Stimulated activated CD4-positive, alpha-beta T cell treated with anti-CD3 and anti-CD28 coated beads, Interleukin-12 subunit alpha, Interleukin-12 subunit beta, amount 100 ng/mL, for 4 hours (primary cell): Measurements from ENCODE around the gene GRK2.
"Not testable (repeated sequence)": the region's sequence is repeated elsewhere in the genome, so short reads cannot be mapped to it uniquely, and the experiment has no call there.

Source experiments
- DNase-seq: peaks from one replicate; pipeline ENCODE4 v3.0.0-alpha.2; 2020

GRK2 gene

DNA sequence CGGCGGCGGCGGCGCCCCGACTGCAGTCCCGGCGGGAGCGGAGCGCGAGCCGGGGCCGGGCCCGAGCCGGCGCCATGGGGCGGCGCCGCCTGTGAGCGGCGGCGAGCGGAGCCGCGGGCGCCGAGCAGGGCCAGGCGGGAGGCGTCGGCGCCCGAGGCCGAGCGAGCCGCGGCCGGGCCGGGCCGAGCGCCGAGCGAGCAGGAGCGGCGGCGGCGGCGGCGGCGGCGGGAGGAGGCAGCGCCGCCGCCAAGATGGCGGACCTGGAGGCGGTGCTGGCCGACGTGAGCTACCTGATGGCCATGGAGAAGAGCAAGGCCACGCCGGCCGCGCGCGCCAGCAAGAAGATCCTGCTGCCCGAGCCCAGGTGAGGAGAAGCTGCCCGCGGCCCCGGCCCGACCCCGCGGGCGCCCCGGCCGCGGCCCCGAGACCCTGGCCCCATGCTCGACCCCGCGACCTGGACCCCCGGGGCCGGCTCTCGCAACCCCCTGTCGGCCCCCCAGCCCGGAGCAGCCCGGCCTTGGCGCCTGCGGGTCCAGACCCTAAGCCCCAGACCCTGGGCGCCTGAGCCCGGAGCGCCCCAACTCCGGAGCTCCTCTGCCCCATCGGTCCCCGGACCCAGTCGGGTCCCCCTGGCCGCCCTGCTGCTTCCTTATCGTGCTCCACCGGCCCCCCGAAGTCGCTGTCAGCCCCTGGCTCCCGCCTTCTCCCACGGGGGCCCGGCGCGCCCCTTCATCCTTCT, at the start of gene GRK2:
Gene GRK2, plus strand, starts transcription at position 25 of the 739 bp plus-strand sequence. Its CDS starts 227 bp downstream, at position 252.
- DNase-seq: no peak

DNA sequence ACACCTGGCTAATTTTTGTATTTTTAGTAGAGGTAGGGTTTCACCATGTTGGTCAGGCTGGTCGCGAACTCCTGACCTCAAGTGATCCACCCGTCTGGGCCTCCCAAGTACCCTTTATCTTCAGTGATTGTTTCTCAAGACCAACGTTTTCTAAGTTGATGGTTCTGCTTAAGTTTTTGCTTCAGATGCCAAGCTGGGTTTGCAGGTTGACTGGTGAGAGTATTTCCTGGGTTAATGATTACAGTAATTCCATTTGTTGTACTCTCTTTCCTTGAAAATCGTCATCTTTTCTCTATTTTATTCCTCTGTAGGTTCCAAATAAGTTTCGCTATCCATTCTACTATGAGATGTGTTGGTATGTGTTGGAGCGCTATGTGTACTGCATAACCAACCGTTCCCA, 38.5 kb upstream of the GRK2 start:
- no peak for DNase-seq

DNA sequence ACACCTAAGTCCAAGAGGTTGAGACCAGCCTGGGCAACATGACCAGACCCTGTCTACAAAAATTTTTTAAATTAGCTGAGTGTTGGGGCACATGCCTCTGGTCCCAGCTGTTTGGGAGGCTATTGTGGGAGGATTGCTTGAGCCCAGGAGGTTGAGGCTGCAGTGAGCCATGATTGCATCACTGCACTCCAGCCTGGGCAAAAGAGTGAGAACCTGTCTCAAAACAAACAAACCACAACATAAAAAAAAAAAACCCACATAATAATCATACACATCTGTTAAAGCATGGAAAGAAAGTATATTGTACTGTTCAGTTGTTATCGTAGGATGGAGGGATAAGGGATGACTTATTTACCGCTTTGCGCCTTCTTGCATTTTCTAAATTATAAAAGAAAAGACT, 35.9 kb upstream of the GRK2 start:
- DNase-seq: no peak

DNA sequence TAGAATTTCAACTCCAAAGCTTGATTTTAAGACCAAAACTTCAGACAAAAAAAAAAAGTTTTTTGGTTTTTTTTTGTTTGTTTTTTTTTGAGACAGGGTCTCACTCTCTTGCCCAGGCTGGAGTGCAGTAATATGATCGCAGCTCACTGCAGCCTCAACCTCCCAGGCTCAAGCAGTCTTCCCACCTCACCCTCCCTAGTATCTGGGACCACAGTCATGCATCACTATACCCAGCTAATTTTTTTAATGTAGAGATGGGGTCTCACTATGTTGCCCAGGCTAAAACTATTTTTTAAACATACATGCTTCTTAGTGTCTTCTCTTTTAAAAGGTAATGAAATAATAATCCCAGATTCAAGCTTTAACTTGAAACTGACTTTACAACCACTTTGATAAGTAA, 35.4 kb upstream of the GRK2 start:
- no peak for DNase-seq

DNA sequence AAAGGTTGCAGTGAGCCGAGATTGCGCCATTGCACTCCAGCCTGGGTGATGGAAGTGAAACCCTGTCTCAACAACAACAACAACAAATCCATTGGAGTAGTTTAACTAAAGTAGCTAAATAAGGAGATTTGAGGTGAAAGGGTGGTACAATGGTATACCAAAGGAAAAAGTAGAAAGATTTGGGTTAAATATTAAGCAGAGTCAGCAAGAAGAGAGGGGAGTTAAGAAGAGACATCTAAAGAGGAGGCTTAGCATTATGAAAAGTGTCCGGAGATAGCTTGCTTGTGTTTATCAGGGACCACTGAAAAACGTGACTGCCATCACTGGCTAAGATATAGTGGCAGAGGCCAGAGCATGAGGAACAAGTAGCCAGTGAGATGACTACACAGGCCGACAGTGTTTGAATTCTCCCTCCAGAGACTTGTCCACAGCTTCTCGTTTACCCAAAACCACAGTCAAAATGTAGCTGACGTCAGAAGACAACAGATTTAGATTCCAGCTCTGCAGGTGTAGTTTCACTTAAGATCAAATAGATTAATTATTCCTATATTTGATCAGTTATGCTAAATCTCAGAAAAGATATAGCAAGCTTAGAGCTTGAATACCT, 32.6 kb upstream of the GRK2 start:
- no peak for DNase-seq

DNA sequence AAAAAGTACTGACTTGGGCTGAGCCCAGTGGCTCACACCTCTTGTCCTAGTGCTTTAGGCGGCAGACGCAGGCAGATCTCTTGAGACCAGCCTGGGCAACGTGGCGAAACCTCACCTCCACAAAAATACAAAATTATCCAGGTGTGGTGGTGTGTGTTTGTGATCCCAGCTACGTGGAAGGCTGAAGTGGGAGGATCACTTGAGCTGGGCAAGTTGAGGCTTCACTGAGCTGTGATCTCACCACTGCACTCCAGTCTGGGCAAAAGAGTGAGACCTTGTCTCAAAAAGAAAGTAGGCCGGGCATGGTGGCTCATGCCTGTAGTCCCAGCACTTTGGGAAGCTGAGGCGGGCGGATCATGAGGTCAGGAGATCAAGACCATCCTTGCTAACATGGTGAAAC, 31.7 kb upstream of the GRK2 start:
- DNase-seq: not testable (repeated sequence)

DNA sequence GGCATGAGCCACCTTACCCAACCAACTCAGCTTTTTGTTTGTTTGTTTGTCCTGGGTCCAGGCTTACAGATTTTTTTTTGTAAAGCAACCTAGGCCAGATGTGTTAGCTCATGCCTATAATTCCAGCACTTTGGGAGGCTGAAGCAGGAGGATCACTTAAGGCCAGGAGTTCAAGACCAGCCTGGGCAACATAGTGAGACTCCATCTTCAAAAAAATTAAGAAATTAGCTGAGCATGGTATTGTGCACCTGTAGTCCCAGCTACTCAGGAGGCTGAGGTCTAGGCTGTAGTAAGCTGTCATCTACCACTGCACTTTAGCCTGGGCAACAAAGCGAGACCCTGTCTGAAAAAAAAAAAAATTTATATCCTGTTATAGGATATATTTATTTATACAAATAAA, 28.7 kb upstream of the GRK2 start:
- DNase-seq: no peak

DNA sequence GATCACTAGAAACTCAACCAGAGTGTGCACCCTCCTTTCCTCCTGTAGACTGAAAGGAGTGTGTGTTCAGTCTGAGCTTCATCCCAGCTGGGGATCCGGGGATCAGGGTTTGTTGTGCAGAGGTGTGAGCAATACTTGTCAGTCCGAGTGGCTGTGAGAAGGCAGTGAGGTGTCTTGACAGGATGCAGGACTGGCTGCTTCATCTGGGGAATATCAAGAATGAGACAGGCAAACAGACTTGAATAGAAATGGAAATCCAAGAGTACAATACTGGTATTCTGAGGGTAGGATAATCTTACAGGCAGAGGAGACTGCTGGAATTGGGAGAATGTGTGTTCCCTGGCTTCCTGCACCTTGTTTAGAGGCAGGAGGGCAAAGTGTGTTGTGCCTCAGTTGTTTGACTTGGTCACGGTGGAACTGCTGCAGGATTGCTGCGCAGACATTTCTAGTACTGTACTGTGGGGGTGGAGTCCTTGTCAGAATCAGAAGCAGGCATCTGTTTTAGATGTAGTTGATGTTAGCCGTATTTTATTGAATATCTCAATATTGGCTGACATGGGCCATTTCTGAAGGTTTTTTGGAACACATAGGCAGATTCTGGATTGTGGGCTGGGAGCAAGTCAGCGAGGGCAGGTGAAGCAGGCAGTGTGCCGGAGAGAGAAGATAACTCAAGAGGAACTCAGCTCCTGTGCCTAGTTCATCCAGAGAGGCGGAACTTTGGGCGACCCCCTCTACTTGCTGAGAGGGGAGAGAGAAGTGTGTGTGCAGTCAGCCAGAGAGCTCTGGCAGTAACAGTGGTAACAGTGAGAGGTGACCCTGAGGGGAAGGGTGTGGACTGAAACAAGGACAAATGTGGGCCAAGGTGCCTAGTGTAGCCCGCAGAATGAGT, 27.1 kb upstream of the GRK2 start:
- DNase-seq: no peak

DNA sequence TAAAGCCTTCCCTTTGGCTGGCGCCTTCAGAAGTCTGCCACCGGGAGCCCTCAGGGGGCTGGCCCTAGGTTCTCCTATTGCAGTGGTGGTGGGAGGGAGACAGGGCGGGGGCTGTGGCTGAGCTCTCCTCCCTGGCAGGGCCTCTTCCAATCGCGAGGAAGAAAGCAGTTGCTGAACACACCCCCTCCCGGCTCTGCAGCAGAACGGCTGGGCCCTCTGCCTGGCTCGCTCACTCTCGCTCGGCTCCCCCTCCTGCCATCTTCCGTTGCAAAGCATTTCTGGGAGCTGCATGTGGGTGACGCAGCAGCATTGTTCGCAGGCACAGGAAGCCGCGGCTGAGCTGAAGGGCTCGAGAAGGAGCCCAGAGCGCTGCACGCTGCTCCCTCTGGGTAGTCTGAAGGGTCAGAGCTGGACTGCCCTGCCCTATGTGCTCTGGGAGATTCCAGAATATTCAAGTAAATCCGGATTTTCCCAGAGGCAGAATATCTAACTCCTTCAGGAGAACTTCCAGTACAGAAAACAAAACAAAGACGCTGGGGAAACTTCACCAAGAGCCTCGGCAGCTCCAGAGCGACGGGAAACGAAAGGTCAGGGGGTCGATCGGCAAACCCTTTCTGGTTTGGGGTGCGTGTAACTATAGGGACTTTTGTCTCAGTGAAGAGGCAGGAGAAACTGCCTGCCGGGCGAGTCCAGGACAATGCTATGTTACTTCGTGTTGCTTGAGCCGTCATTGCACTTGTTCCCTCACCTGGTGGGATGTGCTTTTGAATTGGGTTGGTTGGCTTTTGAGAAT, 26.3 kb upstream of the GRK2 start:
- peak; percentile 89 for DNase-seq

DNA sequence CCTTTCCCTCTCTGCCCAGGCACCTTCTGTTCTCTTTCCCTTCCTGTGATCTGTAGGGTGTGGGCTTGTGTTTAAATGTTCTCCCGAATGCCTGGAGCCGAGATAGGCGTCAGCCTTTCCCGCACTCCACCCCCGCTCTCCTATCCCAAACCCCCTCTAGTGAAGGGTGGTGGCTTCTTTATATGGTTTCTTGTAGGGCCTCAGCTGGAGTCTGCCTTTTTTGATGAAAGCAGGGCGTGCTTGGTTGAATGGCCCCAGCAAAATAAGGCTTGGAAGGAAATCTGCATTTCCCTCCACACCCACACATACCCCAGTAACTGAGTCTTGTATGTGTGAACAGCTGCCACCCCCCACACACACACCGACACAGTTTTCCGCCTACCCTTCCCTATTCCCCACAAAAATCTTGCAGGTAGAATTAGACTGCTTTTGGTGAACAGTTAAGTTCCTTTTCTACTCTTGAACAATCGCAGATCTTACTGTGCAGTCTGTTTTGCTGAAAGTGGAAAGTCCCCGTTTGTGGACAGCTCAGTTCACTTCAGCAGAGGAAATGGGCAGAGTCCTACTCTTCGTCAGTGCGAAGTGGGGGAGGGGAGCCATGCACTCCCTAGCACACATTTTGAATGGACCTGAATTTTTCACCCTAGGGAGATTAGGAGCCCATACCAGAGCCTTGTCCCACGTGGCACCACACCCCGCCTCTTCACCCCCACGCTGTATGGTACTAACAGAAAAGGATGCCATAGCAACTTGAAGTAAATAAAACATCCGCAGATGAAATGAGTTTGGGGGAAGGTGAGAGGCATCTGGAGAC, 25.5 kb upstream of the GRK2 start:
- DNase-seq: peak; percentile 64

DNA sequence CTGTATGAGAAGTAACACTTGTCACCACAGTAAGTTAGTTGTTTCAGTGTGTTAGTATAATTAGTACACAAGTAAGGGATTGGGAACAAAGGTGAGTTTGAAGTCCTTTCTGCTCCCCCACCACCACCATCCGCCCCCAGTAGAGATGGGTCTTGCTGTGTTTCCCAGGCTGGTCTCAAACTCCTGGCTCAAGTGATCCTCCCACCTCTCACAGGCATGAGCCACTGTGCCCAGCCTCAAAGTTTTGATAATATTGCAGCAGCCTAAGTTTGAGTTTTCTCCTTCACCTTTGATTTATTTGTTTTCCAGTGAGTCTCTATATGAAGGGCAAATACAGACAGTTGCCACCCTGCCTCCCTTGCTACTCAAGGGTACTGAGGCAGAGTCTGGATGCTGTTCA, 23.7 kb upstream of the GRK2 start:
- no peak for DNase-seq

DNA sequence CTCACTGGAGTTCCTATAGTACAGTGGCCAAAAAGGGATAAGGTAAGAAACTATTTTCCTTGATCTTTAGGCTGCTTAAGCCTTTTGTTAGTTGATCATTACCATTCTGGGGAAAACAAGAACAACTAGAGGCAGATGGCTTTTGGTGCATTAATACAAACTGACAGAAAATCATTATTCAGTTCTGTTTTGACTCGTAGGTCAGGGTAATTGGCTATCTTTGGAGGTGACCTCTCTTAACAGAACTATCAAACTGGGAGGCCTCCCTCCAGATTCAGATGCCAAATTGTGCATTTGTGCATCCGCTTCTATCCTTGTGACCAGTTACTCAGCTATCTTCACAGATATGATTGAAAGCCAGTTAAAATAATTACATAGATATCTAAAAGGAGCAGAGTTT, 23.2 kb upstream of the GRK2 start:
- DNase-seq: no peak

DNA sequence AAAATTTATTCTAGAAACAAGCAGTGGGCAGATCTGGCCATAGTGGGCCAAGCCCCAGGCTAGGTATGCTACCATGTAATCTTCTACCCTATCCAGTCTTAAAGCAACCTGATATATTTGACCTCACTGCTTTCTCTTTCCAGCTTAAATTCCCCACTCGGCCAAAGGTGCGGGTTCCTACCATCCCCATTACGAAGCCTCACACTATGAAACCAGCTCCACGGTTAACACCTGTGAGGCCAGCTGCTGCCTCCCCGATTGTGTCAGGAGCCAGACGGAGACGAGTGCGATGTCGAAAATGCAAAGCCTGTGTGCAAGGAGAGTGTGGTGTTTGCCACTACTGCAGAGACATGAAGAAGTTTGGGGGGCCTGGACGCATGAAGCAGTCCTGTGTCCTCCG, 21.2 kb upstream of the GRK2 start:
- DNase-seq: no peak

DNA sequence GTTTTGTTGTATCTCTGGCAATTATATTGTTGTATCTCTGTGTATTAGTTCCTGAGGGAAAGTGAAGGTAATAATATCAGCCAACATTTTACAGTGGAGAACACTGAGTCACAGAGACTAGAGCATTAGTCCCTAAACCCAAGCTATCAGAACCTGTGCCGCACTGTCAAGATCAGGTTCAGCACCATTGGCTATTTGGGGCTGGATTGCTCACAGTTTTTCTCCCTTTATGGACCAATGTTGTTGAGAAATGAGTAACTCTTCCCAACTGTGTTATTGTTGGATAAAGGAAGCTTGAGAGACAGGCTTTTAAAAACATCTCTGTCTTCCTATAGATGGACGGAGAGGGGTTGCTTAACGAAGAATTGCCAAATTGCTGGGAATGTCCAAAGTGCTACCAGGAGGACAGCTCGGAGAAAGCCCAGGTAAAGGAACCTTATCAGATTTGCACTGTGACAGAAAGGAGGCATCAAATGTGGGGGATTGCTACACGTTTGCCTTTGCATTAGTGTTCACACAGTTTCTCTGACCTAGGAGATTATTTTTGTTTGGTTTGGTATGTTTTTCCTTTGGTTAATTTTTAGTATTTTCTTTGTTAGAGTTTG, 18.2 kb upstream of the GRK2 start:
- DNase-seq: no peak

DNA sequence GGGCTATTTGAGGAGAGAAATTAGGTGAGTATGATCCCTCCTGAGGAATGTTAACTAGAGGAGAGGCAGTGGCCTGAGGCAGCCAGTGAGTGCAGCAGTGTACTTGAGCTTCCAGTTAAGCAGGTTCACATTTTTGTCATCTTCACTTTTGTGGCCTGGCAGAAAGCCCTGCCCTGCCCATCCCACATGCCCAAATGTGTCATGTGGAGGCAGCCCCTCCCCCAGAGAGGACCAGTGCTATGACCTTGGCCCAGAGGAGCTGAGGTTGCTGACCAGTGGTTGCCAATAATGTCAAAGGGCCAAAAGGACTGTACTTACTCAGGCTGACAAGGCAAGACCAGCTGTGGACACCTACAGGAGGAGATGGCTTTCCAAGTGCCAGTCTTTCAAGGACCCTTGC, 17.6 kb upstream of the GRK2 start:
- DNase-seq: no peak

DNA sequence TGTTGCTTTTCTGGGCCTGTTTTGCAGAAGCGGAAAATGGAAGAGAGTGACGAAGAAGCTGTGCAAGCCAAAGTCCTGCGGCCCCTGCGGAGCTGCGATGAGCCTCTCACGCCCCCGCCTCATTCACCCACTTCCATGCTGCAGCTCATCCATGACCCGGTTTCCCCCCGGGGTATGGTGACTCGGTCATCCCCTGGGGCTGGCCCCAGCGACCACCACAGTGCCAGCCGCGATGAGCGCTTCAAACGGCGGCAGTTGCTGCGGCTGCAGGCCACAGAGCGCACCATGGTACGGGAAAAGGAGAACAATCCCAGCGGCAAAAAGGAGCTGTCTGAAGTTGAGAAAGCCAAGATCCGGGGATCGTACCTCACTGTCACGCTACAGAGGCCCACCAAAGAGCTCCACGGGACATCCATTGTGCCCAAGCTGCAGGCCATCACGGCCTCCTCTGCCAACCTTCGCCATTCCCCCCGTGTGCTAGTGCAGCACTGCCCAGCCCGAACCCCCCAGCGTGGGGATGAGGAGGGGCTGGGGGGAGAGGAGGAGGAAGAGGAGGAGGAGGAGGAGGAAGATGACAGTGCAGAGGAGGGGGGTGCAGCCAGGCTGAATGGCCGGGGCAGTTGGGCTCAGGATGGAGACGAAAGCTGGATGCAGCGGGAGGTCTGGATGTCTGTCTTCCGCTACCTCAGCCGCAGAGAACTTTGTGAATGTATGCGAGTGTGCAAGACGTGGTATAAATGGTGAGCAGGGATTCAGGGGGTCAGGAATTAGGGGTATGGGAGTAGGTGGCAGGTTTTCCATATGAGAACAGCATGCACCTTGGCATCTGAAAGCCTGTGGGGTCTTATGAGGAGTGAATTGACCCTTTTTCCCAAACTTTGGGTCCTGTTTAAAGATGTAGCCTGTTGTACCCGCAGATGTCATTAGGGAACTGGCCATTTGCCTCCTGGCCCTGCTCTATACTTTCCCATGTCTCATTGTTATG, 15.9 kb upstream of the GRK2 start:
- DNase-seq: no peak

DNA sequence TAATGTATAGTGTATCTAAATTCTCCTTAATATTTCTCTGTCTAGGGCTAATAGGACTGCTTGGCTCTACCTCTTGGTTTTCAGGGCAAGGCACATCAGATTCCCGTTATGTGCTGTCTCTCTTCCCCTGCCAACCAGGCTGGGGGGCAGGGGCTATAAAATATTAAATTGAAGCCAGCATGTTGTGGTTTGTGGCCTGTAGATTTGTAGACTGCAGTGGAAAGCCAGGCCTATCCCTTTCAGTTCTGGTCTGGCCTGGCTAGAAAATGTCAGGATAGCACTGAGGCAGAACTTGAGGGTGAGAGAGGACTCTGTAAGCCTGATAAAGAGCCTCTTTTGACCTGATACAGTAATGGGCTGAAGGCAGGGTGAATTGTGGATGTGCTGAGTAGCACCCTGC, 14.4 kb upstream of the GRK2 start:
- no peak for DNase-seq

DNA sequence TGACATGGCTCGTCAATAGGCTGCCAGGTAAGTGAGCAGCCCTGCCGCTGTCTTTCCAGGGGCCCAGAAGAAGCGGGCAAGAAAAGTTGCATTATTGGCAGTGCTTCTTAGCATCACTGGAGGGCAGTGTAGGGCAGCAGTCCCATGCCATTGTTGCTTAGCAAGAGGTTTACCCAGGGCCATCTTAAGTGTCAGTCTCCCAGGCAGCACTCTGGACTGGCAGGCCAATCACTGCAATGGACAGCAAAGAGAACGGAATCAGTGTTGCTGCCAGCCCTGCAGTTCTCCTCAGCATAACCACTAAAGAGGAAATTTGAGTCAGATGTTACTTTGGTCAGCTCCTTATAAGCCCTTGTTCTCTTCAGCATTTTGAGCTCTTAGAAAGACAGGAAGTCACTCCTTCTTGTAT, 13.4 kb upstream of the GRK2 start:
- no peak for DNase-seq

DNA sequence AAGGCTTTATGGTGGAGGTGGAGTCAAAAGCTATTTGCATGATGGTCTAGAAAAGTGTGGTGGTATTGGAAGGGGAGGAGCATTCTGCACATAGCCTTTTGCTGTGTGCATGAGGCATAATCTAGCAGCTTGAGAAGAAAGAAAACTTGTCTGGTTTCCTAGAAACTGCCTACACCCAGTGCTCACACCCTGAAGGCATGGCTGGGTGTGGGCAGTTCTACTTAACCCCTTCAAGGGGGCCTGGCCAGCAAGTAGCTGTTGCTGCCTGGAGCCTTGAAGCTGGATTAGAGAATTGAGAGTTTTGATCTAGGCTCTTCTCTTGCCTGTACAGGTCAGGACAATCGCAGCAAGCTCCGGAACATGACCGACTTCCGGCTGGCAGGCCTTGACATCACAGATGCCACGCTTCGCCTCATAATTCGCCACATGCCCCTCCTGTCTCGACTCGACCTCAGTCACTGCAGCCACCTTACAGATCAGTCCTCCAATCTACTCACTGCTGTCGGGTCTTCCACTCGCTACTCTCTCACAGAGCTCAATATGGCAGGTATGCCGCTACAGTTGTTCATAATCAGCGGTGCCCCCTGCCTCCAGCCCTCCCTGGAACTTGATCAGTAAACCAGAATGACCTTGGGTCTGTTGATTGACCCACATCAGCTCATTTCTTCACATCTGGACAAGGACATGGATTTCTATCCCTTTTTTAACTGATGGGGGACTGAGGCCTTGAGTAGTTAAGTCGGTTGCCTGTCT, 12.2 kb upstream of the GRK2 start:
- no peak for DNase-seq

DNA sequence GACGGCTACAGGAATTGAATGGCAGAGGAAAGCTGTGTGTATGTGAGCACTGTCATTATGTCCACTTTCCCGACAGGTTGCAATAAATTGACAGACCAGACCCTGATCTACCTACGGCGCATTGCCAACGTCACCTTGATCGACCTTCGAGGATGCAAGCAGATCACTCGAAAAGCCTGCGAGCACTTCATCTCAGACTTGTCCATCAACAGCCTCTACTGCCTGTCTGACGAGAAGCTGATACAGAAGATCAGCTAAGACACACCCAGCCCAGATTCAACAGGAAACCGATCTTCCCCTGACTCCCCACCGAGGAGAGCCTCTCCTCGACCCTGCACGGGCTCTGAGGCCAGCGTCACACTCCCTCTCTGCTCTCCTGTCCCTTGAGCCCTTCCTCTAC, 11.5 kb upstream of the GRK2 start:
- no peak for DNase-seq
